ENCODE results near the gene ASB13.
A peak's percentile ranks its signal among the peaks of the same experiment; 100 is the strongest.

Gene ASB13

DNA sequence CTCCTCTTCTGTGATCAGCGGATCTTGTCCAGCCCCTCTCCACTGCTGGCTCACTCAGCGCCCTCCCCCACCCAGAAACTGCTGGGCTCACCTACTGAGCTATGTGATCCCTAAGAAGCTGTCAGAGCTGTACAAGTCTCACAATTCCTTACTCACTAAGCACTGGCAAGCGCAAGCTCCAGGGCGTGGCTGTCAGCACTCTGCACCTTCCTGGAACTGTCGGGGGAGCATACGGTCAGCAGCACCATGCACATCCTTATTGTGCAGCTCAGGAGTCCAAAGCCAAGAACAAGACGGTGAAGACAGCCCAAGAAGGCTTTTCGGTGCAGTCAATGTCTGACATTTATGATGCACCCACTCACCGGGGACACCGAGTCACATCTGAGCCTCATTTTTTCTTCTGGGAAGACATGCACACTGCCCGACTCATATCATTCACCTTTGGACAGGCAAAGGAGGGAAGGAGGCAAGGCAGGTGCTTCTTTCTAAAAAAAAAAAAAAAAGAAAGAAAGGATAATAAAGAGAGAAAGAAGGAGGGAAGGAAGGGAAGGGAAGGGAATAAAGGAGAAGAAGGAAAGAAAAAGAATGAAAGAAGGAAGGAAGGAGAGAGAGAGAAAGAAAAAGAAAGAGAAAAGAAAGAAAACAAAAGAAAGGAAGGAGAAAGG, 56.3 kb downstream of the ASB13 start:
- DNase-seq (ENCODE audit: insufficient read length, low spot score) (no peak), FAIRE-seq (no peak)

DNA sequence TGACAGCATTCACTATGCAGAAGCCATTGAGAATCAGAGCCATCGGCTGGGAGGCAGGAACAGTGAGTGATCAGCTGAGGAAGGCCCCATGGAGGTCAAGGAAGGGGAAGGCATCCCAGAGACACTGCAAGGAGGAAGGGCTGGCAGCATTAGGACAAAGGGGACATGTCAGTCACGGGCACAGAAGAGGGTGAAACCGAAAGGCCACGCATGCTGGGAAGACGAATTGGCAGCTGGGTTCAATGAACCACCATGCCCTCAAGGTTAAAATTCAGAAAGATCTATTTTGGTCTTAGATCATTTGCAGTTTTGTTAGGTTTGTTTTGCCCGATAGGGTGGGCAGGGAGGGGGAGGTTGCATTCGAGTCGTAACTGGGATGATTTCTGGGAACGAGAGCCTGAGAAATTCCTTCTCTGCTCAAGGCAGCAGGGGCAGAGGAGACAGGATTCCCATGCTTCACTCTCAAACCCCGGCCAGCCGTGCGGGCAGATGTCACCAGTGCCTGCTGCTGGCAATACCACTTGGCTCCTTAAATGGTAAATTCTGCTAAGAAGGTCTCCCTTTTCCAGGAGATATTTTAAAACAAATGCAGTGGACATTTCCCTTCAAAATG, 57.7 kb downstream of the ASB13 start:
- DNase-seq (ENCODE audit: insufficient read length, low spot score) (no peak), FAIRE-seq (no peak)

DNA sequence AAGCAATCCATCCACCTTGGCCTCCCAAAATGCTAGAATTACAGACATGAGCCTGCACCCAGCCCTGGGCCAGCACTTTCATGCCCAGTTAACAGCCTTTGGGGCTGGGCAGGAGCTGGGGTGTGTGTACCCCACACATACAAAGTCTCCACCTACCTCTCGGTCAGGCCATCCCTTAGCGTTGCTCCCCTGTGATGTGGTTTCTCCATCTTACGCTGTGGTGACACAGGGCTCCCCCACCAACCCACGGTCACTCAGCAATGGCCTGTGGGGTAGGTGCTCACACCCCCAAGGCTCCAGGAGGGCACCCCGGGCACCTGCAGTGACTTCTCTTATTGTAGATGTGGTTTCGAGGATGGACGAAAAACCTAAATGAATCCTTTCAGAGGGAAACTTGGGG, 58.8 kb downstream of the ASB13 start:
- FAIRE-seq = no peak

DNA sequence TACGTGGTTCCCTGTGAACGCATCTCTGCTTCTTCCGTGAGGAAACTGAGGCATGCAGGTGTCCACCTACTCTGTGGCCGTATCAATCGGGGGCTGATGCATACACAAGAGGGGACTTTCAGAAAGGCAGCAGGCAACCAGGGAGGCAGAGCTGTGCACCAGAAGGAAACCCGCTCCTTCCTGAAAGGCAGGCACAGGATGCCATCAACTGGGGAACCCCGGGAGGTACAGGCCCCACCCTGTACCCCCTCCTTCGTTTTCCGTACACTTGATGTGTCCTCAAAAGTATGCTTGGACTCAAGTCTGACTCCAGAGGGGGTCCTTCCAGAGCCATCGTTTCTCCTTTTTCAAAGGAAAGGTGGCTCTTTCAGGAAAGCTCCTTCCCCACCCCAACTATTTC, 59.5 kb downstream of the ASB13 start:
- DNase-seq (ENCODE audit: insufficient read length, low spot score) (no peak), FAIRE-seq (no peak)

More for the DNA sequence above, 58.8 kb downstream of the ASB13 start:
- DNase-seq (ENCODE audit: insufficient read length, low spot score) = no peak

DNA sequence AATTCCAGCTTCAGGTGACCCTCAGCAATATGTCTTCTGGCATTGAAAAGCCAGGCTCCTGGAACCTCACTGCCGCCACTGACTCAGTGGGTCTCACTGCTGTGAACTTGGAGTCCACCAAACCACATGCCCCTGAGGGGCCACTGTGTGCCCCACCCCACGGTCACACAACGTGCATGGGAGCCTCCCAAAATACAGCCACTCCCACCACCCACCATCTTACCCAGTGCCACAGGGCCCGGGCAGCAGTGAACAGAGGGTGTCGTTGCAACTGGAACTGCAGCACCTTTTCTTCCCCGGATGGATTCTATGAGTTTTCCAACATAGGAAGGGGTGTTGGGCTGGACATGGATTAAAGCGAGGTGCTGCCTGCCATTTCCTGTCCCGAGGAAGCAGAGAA, 60.1 kb downstream of the ASB13 start:
- no peak for FAIRE-seq
- no peak for DNase-seq (ENCODE audit: insufficient read length, low spot score)

DNA sequence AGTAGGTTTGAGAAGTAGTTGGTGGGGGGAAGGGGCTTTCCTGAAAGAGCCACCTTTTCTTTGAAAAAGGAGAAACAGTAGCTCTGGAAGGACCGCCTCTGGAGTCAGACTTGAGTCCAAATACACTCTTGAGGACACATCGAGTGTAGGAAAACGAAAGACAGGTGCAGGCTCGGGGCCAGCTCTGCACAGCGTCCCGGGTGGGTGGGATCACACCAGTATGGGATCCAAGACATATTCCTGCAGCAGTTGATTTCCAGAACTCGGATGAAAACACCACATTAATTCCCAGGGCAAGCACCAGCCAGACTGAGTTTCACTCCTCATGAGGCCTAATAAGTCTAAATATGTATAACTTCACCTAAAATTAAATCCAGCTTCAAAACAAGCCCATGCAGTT, 61.4 kb downstream of the ASB13 start:
- DNase-seq (ENCODE audit: insufficient read length, low spot score) (no peak), FAIRE-seq (no peak)

DNA sequence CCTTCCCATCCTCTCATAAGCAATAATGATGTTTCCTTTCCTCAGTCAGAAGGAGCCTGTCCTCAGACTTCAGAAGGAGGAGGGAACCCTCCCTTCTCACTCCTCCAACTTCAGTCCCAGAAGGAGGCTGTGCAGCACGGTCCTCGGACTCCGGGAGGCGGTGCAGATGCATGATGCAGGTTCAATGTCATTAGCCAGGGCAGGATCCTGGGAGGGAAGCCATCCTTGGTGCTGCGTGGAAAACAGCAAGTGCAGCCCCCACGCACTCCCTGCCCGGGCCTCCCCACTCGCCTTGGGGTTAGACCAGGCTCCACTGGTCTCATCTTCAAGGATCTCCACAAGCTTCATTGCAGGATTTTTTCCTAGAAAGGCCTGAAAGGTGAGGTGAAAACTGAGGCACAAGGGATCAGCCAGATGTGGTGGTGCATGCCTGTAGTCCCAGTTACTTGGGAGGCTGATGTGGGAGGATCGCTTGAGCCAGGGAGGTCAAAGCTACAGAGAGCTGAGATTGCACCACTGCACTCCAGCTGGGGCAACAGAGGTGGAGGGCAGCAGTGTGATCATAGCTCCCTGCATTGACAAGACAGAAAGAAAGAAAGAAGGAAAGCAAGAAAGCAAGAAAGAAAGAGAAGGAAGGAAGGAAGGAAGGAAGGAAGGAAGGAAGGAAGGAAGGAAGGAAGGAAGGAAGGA, 62.0 kb downstream of the ASB13 start:
- FAIRE-seq (no peak), DNase-seq (ENCODE audit: insufficient read length, low spot score) (no peak)

DNA sequence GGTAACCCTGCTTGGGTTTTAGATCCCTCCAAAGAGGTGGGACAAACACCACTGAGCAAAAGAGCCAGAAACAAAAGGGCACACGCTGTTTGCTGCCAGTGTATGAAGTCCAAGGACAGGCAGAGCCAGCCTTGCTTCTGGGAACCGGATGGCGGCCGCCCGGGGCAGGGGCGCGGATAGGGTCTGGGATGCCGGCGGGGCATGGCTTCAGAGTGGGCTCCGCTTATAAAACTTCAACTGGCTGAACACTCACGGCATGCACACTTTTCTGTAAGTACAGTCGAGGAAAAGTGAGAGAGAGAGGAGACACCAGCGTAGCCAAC, 62.6 kb downstream of the ASB13 start:
- FAIRE-seq = no peak
- DNase-seq (ENCODE audit: insufficient read length, low spot score) = no peak

DNA sequence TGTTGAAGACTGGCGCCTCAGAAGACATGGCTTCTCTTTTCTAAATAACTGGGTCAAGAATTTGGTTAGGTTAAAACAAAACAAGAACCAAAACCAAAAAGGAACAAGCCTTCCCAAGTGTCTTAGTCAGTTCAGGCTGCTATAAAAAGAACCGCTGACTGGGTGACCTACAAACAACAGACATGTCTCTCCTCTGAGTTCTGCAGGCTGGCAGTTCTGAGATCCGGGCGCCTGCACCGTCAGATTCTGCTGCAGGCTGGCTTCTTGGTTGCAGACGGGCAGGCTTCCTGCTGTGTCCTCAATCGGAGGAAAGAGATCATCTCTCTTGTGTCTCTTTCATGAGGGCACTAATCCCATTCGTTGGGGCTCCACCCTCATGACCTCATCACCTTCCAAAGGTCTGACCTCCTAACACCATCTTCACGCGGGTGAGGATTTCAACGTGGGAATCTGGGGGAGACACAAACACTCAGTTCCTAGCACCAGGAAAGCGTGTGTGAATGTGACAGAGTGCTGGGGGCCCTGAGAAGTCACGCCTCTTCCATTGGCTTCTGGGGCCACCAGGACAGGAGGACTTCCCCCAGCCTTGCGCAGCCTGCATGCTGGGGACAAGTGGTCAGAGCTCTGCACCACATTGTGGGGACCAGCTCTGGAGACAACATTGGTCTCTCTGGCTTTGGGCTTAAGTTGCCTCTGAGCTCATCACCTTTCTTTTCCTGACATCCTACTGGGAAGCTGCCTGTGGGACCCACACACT, 63.1 kb downstream of the ASB13 start:
- no peak for FAIRE-seq
- DNase-seq (ENCODE audit: insufficient read length, low spot score) = no peak

DNA sequence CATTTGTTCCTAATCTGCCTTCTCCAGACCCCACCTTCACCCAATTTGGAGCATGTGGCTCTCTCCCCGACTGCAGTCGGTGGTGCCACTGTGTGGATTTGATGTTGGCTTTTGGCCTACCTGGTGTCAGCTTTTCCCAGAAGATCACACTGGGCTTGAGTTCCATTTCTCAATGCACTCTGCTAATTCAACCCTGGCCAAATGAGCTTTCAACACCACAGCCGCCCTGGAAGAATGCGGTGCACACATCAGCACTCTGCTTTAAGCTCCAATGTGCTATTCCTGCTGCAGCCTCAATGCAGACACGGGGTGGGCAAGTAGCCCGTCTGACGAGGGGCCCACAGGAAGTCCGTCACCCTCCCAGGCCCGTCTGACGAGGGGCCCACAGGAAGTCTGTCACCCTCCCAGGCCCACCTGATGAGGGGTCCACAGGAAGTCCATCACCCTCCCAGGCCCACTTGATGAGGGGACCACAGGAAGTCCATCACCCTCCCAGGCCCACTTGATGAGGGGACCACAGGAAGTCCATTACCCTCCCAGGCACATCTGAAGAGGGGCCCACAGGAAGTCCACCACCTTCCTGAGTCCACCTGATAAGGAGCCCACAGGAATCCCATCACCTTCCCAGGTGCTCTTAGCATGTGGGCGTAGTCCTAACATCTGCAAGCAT, 64.4 kb downstream of the ASB13 start:
- DNase-seq (ENCODE audit: insufficient read length, low spot score) (no peak), FAIRE-seq (no peak)

DNA sequence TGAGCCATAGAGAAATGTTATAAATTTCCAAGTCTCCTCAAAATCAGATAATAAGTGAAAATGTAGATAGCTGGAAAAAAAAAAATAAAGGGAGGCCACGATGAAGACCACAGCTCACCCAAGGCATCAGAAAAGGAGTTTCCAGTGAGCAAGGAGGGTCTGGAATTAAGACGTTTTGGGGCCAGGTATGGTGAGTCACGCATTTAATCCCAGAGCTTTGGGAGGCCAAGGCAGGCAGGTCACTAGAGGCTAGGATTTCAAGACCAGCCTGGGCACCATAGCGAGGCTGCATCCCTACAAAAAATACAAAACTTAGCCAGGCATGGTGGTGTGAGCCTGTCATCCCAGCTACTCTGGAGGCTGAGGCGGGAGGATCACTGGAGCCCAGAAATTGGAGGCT, 65.5 kb downstream of the ASB13 start:
- DNase-seq (ENCODE audit: insufficient read length, low spot score) = no peak
- no peak for FAIRE-seq

DNA sequence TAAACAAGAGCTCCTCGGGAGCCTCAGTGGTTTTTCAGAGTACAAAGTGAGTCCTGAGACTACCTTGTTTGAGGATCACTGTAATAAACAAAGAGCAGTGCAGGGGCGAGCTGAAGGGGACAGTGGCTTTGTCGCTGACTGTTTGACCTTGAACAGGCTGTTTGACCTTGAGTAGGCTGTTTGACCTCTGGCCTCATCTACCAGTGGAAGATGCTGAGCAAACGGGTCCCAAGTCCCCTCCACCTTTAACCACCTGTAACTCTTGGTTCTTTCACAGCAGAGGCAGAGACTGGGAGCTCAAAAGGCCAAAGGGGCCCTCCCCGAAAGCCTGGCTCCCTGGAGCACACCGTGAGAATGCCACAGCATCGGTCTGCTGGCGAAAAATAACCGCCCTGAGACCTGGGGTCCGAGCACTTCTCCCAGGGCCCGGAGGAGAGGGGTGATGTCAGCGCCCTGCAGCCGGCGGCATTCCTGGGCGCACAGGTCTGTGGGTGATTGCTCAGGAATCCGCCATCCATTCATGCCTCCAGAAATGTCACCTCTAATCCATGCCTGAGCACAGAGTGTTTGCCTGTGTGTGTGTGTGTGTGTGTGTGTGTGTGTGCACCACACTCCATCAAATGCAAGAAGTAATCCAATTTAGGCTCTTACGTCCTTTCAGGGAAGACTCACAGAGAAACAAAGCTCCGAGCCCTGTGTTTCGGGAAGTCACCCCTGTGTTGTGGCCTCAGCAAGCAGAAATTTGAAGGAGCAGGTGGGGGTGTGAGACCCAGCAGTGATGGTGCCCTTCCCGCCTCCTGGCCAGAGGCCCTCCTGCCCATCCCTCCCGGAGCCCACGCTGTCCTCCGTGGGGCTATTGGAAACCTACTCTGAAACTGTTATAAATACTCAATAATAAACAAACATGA, 66.5 kb downstream of the ASB13 start:
- FAIRE-seq = peak; percentile 4

DNA sequence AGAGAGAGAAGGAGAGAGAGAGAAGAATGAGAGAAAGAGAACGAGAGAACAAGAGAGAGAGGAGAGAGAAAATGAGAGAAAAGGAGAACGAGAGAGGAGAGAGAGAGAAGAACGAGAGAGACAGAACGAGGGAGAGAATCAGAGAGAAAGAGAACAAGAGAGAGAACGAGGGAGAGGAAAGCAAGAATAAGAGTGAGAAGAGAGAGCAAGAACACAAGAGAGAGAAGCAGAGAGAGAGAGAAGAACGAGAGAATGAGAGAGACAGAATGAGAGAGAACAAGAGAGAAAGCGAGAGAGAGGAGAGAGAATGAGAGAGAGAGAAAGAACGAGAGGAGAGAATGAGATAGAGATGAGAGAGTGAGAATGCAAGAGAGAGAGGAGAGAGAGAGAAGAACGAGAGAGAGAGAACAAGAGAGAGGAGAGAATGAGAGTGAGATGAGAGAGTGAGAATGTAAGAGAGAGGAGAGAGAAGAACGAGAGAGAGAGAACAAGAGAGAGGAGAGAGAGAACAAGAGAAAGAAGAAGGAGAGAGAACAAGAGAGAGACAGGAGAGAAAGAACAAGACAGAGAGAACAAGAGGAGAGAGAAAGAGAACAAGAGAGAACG, 68.2 kb downstream of the ASB13 start:
- FAIRE-seq = no peak
- no peak for DNase-seq (ENCODE audit: insufficient read length, low spot score)

More for the DNA sequence above, 66.5 kb downstream of the ASB13 start:
- DNase-seq (ENCODE audit: insufficient read length, low spot score) = no peak

DNA sequence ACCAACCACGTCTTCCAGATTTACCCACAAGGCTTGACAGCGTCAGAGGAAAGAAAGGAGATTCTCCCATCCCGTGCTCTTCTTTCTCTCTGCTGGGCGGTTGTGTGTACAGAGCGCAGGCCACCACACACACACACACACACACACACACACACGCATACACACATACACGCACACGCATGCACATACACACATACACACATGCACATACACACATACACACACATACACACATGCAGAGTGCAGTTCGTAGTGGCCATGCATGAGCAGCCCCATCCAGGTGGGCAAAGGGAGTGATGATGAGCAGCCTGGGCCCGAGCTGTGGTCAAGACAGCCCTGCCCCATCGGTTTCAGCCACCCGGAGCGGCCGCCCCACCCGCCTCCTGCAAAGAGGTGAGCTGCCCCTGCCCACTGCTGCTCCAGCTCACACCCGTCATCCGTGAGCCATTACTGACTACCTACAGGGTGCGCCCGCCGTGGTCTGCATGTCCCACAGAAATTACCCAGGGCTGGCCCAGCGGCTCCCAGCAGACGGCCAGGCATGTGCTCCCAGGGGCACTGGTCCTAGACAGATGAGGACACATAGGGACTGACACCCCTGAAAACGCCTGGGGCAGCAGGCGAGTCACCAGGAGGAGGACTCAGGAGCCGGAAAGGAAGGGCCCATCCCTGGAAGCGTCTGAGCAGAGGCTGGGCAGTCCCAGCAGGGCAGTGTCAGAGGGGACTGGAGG, 69.6 kb downstream of the ASB13 start:
- DNase-seq (ENCODE audit: insufficient read length, low spot score) = no peak
- peak; percentile 94 for FAIRE-seq

DNA sequence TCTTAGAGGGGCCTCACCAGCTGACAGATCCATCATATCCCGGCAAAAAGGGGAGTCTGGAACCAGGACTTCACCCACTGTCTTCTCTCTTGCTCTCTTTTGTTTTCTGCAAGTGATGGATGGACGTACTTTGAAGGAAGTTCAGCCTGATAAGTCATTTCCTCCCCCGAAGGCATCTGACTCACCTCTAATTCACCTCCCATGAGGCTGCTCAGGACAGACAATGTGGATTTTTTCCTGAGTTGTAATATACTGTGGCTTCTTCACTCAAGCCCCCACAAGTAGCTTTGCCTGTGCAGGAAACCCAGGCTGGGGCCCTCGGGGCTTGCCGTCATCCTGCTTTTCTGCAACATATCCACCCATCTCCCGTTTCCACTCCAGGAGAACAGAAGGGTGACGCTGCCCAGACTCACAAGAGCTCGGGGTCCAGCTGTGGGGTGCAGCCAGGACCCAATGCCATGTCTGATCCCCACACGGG, 70.4 kb downstream of the ASB13 start:
- peak; percentile 79 for DNase-seq (ENCODE audit: insufficient read length, low spot score)
- peak; percentile 70 for FAIRE-seq

DNA sequence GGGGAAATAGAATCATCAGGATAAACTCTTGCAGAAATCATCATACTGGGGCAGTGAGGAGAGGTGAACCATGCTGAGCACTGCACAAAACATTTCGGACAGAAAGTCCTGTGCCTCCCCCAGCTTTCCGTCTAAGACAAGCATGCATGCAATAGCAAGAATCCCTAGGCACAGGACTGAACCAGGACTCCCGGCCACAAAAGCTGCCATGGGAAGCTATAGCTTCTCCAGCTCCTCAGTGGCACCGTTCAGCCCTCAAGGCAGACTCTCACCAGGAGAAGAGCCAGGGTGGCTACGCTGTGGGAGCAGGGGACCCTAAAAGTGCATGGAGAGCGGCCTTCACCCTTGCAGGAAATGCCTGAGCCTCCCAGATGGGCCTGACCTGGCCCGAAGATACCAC, 70.8 kb downstream of the ASB13 start:
- FAIRE-seq = peak; percentile 13
- DNase-seq (ENCODE audit: insufficient read length, low spot score) = no peak

DNA sequence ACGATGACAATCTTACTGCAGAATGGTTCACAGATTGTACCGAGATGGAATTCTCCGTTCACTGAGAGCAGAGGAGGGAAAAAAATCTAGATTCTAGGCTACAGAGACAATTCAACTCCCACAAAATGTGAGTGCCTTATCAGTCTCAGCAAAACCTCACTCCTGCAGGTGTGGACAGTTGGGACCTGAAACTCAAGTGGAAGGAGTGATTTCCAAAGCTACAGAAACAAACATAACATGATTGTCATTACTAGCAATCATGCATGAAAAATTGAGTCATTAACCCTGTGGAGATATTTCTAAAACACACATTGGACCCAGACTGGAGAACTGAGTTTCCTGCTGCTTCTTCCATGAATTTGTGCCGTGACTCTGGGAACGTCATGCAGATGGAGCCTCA, 71.3 kb downstream of the ASB13 start:
- DNase-seq (ENCODE audit: insufficient read length, low spot score) (no peak), FAIRE-seq (no peak)

DNA sequence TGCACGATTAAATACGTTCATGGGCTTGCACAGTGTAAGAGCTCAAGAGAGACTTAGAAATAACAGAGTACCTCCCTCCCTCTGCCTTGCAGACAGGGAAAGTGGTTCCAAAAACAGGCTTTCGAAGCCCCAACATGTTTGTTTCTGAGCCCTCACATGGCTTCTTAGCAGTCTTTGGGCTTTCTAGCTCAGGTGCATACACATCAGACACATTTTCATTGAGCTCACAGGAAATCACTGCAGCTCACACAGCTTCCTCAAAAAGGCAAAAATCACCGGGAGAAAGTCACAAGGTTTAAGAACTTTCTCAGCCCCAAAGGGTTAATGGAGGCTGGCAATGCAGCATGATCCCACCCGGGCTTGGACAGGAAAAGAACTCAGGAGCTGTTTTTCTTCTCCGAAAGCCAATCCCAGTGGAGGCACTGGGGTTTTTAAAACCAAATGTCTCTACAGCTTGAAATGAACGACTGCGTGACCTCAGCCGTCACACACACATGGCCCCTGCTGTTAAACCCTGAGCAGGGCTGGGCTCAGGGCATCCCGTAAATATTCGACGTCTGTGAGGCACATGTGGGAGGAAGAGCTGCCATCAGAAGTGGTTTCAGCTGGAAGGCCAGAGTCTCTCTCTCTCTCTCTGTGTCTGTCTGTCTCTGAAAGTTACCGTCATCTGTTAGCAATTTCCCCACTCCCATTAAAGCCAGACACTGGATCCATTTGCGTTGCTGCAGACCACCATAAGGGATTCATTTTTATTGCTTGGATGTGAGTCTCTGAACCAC, 71.9 kb downstream of the ASB13 start:
- no peak for DNase-seq (ENCODE audit: insufficient read length, low spot score)
- FAIRE-seq = no peak

Measured in HTR-8/SVneo (cell line).